Naive thymus-derived CD4-positive, alpha-beta T cell (primary cell): ENCODE measurements around the gene APEX1. TPM values are rescaled to one million over a fixed set of nuclear protein-coding genes. Genes with fewer than 3 reads are reported as not detected.
A peak's percentile ranks its signal among the peaks of the same experiment; 100 is the strongest.

Experiments
- ATAC-seq: fragments of 150-1000 bp; cut with Tn5 transposase; 2 replicates; pipeline ENCODE4 v1.10.0; 2021; ENCODE audit warnings: mild to moderate bottlenecking, moderate library complexity
- CTCF ChIA-PET: fragments of 350-600 bp; sonication (Branson Sonifier 250); formaldehyde crosslinking; loops from one replicate; lab custom pipeline; 2021; ENCODE audit warnings: antibody characterized with exemption; lab: Charles Lee
- POLR2A ChIA-PET: fragments of 350-600 bp; sonication (Branson Sonifier 250); formaldehyde crosslinking; loops from one replicate; lab custom pipeline; 2021; ENCODE audit warnings: antibody characterized with exemption, inconsistent platforms; lab: Charles Lee
- DNase-seq, 9 donors: peaks; one replicate each; pipeline versions ENCODE4 v3.0.0 to v3.0.0-alpha.2; 2020 to 2022; ENCODE audit warnings: mixed read lengths in 1 of 9
- H3K27ac ChIP-seq: one replicate; pipeline ENCODE4 v1.7.0; 2013; ENCODE audit warnings: mild to moderate bottlenecking, low read depth, low read length, moderate library complexity
- H3K27me3 ChIP-seq, 2 donors: one replicate each; pipeline ENCODE4 v1.7.0; 2013; ENCODE audit warnings: low read length in 2 of 2, mild to moderate bottlenecking in 2 of 2, moderate library complexity in 2 of 2; ENCODE audit not compliant: control insufficient read depth in 2 of 2, insufficient read depth in 2 of 2
- H3K36me3 ChIP-seq, 3 experiments: 1 replicate in 2 of 3; 2 replicates in 1 of 3; pipeline ENCODE4 v1.7.0; 2013; ENCODE audit warnings: low read length in 3 of 3, mild to moderate bottlenecking in 3 of 3, moderate library complexity in 1 of 3; ENCODE audit not compliant: insufficient read depth in 3 of 3, control insufficient read depth in 2 of 3
- H3K4me1 ChIP-seq, 2 donors: one replicate each; pipeline ENCODE4 v1.7.0; 2013; ENCODE audit warnings: low read length in 2 of 2, mild to moderate bottlenecking in 2 of 2, moderate library complexity in 1 of 2; ENCODE audit not compliant: control insufficient read depth in 2 of 2, insufficient read depth in 2 of 2
- H3K4me3 ChIP-seq: 2 replicates; pipeline ENCODE4 v1.7.0; 2013; ENCODE audit warnings: mild to moderate bottlenecking, low read length
- H3K9me3 ChIP-seq, 3 experiments: 1 replicate in 2 of 3; 2 replicates in 1 of 3; pipeline ENCODE4 v1.7.0; 2013; ENCODE audit warnings: low read length in 3 of 3; ENCODE audit not compliant: control insufficient read depth in 2 of 3
- H3K27ac Mint-ChIP-seq, 9 donors: one replicate each; pipeline ENCODE4 v1.8.0; 2020 to 2022; ENCODE audit warnings: mixed read lengths in 9 of 9, mild to moderate bottlenecking in 8 of 9, moderate library complexity in 5 of 9, inconsistent platforms in 2 of 9
- H3K27me3 Mint-ChIP-seq, 5 donors: one replicate each; pipeline ENCODE4 v1.8.0; 2021 to 2022; ENCODE audit warnings: mixed read lengths in 5 of 5, mild to moderate bottlenecking in 1 of 5
- H3K36me3 Mint-ChIP-seq, 5 donors: one replicate each; pipeline ENCODE4 v1.8.0; 2020 to 2022; ENCODE audit warnings: mixed read lengths in 5 of 5, mild to moderate bottlenecking in 3 of 5, inconsistent platforms in 1 of 5
- H3K4me1 Mint-ChIP-seq, 7 donors: one replicate each; pipeline ENCODE4 v1.8.0; 2020 to 2022; ENCODE audit warnings: mixed read lengths in 7 of 7, mild to moderate bottlenecking in 3 of 7, inconsistent platforms in 1 of 7
- H3K4me3 Mint-ChIP-seq, 10 donors: one replicate each; pipeline ENCODE4 v1.8.0; 2020 to 2022; ENCODE audit warnings: mild to moderate bottlenecking in 10 of 10, mixed read lengths in 10 of 10, moderate library complexity in 6 of 10, inconsistent platforms in 2 of 10
- H3K9me3 Mint-ChIP-seq, 11 donors: one replicate each; pipeline ENCODE4 v1.8.0; 2020 to 2022; ENCODE audit warnings: mixed read lengths in 11 of 11, mild to moderate bottlenecking in 4 of 11, inconsistent platforms in 1 of 11, moderate library complexity in 1 of 11
- intact Hi-C, 2 donors: fragments of 100-400 bp; cut with micrococcal nuclease; formaldehyde crosslinking; loops; one replicate each; pipeline ENCODE4 v1.15.1; 2023
- polyA plus RNA-seq, 2 donors: library from polyadenylated mRNA; unstranded; fragments of 300-500 nt; fragmentation: Illumina TruSeq; gene quantifications; one replicate each; pipeline ENCODE4 v1.2.3, GENCODE V29; 2021
- total RNA-seq, 6 experiments: library from RNA in 5 of 6; stranded (reverse) in 5 of 6; gene quantifications; 1 replicate in 5 of 6; 2 replicates in 1 of 6; pipeline ENCODE4 v1.2.3 and lab custom pipeline; 2021 to 2026

APEX1 gene
- total and polyA plus RNA-seq, 7 experiments from 2014 or later = 97.4 to 205 (median 135) TPM

DNA sequence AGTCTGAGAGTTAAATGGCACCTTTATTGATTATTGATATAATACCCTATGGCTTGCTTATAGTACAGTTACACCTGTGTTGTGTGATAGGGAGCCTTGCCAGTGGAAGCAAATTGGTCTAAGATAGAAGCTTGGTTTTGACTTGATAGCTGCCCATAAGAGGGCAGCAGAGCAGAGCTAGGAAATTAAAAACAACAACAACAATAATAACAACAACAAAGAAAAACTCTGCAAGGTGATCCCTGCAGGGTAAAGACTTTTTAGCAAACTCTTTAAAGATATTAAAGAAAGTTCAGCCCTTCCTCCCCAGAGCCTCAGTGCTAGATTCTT, 32.3 kb downstream of the APEX1 start:
- ChIA-PET CTCF (no interaction called here), POLR2A (interaction anchor here (0.6 to 4.9 kb wide), 10 partner anchors 8 to 159 kb away, joined by 3 to 36 read pairs (median 4); partner anchors contain the start of genes APEX1, PARP2, PIP4P1 and PNP)
- intact Hi-C loops = no loop called here
- Histone ChIP-seq H3K36me3 (no peaks in the 10 kb centered on the region), H3K4me1 (peaks cover 37 to 50% of the 10 kb centered on the region in 2 donors), H3K27ac (no peak overlapping the region), H3K27me3 (no peaks in the 10 kb centered on the region), H3K9me3 (no peaks in the 10 kb centered on the region), H3K4me3 (no peak overlapping the region)
- peaks cover 0 to 5% (median 0%) of the 10 kb centered on the region in 11 donors for H3K9me3 Mint-ChIP-seq
- peaks cover 0 to 8% (median 0%) of the 10 kb centered on the region in 5 donors for H3K27me3 Mint-ChIP-seq
- H3K4me1 Mint-ChIP-seq = peaks cover 46 to 96% (median 88%) of the 10 kb centered on the region in 7 donors
- H3K4me3 Mint-ChIP-seq = peak overlapping the region in 9 of 10 donors; percentile 12 to 82 (median 68)
- peaks cover 0 to 6% (median 4%) of the 10 kb centered on the region in 5 donors for H3K36me3 Mint-ChIP-seq
- DNase-seq (no peak), ATAC-seq (no peak)
- peak overlapping the region; percentile 39 to 93 (median 82) for H3K27ac Mint-ChIP-seq

- Mint-ChIP-seq H3K4me1 (peaks cover 47 to 89% (median 79%) of the 10 kb centered on the region in 7 donors), H3K4me3 (peak overlapping the region; percentile 67 to 93 (median 76)), H3K27me3 (no peaks in the 10 kb centered on the region), H3K27ac (peak overlapping the region; percentile 65 to 95 (median 86)), H3K36me3 (peaks cover 0 to 6% (median 4%) of the 10 kb centered on the region in 5 donors), H3K9me3 (peaks cover 0 to 5% (median 0%) of the 10 kb centered on the region in 11 donors)
- ATAC-seq (peak; percentile 70), DNase-seq (peak in 5 of 9 donors; percentile 14 to 40 (median 35))
- Histone ChIP-seq H3K27ac (peak overlapping the region; percentile 46), H3K4me3 (peak overlapping the region; percentile 35), H3K4me1 (peaks cover 37 to 51% of the 10 kb centered on the region in 2 donors), H3K9me3 (no peaks in the 10 kb centered on the region), H3K27me3 (no peaks in the 10 kb centered on the region), H3K36me3 (no peaks in the 10 kb centered on the region)
- ChIA-PET POLR2A (interaction anchor here (0.9 to 4.9 kb wide), 11 partner anchors 10 to 194 kb away, joined by 3 to 36 read pairs (median 6); partner anchors contain the start of genes APEX1, PARP2, PIP4P1 and PNP), CTCF (no interaction called here)
- intact Hi-C loops = loop anchor here (1.0 to 2.0 kb wide), 5 partner anchors 12 to 41 kb away; partner anchors contain the start of genes PNP (in 2 of the 2) and APEX1 (in 1 of the 2)
Measured at GRCh38 chr14:20489093-20489994, 34.3 kb downstream of the APEX1 start.

DNA sequence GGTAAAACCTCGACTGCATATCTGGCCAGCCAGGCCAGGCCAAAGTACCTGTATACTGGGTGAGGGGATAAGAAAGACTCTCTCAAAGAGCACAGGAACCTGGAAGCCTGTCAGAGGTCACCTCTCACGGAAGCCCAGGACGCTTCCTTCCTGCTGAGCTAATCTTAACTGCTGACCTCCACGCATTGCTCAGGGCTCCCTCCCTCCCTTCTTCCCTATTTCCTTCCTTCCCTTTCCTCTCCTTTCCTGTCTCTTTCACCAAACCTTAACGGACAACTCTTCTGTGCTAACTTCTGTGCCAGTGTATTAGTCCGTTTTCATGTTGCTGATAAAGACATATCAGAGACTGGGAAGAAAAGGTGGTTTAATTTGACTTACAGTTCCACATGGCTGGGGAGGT, 35.5 kb downstream of the APEX1 start:
- Mint-ChIP-seq H3K27ac (peak overlapping the region; percentile 71 to 93 (median 88)), H3K4me1 (peaks cover 49 to 90% (median 77%) of the 10 kb centered on the region in 7 donors), H3K9me3 (peaks cover 0 to 2% (median 0%) of the 10 kb centered on the region in 11 donors), H3K27me3 (no peaks in the 10 kb centered on the region), H3K4me3 (peak overlapping the region; percentile 25 to 93 (median 66)), H3K36me3 (peaks cover 0 to 3% (median 0%) of the 10 kb centered on the region in 5 donors)
- Histone ChIP-seq H3K27me3 (no peaks in the 10 kb centered on the region), H3K36me3 (no peaks in the 10 kb centered on the region), H3K4me1 (peaks cover 37 to 51% of the 10 kb centered on the region in 2 donors), H3K27ac (peak overlapping the region; percentile 46), H3K9me3 (no peaks in the 10 kb centered on the region), H3K4me3 (no peak overlapping the region)
- no peak for ATAC-seq
- POLR2A ChIA-PET = interaction anchor here (0.5 to 4.9 kb wide), 10 partner anchors 10 to 303 kb away, joined by 3 to 36 read pairs (median 6); partner anchors contain the start of genes OSGEP, PARP2, PIP4P1 and PNP
- CTCF ChIA-PET = no interaction called here
- intact Hi-C loops = no loop called here
- no peak for DNase-seq

GRCh38 chr14:20492486-20492885, 37.5 kb downstream of the APEX1 start:
- DNase-seq (no peak), ATAC-seq (no peak)
- H3K27me3 Mint-ChIP-seq = no peaks in the 10 kb centered on the region
- H3K36me3 Mint-ChIP-seq = peaks cover 0 to 3% (median 0%) of the 10 kb centered on the region in 5 donors
- H3K4me3 Mint-ChIP-seq = peak overlapping the region in 1 of 10 donors; percentile 13
- H3K27ac Mint-ChIP-seq = peak overlapping the region in 5 of 9 donors; percentile 2 to 86 (median 34)
- intact Hi-C loops = no loop called here
- Histone ChIP-seq H3K4me3 (no peak overlapping the region), H3K9me3 (no peaks in the 10 kb centered on the region), H3K27ac (no peak overlapping the region), H3K27me3 (no peaks in the 10 kb centered on the region), H3K36me3 (no peaks in the 10 kb centered on the region), H3K4me1 (peaks cover 27 to 41% of the 10 kb centered on the region in 2 donors)
- H3K9me3 Mint-ChIP-seq = peaks cover 0 to 1% (median 0%) of the 10 kb centered on the region in 11 donors
- ChIA-PET POLR2A (interaction anchor here (1.1 kb wide), 1 partner anchor 39 kb away, joined by 3 read pairs; no protein-coding TSS in a partner anchor), CTCF (interaction anchor here (1.0 kb wide), 1 partner anchor 10 kb away, joined by 3 read pairs; no protein-coding TSS in a partner anchor)
- peaks cover 45 to 83% (median 69%) of the 10 kb centered on the region in 7 donors for H3K4me1 Mint-ChIP-seq

GRCh38 chr14:20493634-20494033, 38.6 kb downstream of the APEX1 start:
- no peaks in the 10 kb centered on the region for H3K36me3 ChIP-seq
- Mint-ChIP-seq H3K4me1 (peaks cover 39 to 72% (median 57%) of the 10 kb centered on the region in 7 donors), H3K9me3 (peaks cover 0 to 1% (median 0%) of the 10 kb centered on the region in 11 donors), H3K27me3 (no peaks in the 10 kb centered on the region), H3K27ac (peak overlapping the region in 5 of 9 donors; percentile 21 to 95 (median 81)), H3K4me3 (peak overlapping the region in 3 of 10 donors; percentile 16 to 48 (median 40)), H3K36me3 (peaks cover 0 to 2% (median 0%) of the 10 kb centered on the region in 5 donors)
- no peak overlapping the region for H3K4me3 ChIP-seq
- CTCF ChIA-PET = no interaction called here
- H3K9me3 ChIP-seq = no peaks in the 10 kb centered on the region
- intact Hi-C loops = no loop called here
- H3K27me3 ChIP-seq = no peaks in the 10 kb centered on the region
- ATAC-seq (peak; percentile 62), DNase-seq (no peak)
- POLR2A ChIA-PET = interaction anchor here (1.1 kb wide), 1 partner anchor 18 kb away, joined by 4 read pairs; no protein-coding TSS in a partner anchor
- H3K27ac ChIP-seq = no peak overlapping the region
- peaks cover 18 to 31% of the 10 kb centered on the region in 2 donors for H3K4me1 ChIP-seq
